Chondrocyte (in vitro differentiated cells): ENCODE data around the gene DOCK3. TPM values are rescaled to one million over a fixed set of nuclear protein-coding genes. Genes with fewer than 3 reads are reported as not detected.

Source experiments
- DNase-seq: peaks from one replicate; pipeline ENCODE4 v3.0.0; 2021; ENCODE audit warnings: mixed read lengths, low spot score
- H3K27ac Mint-ChIP-seq: one replicate; pipeline ENCODE4 v1.8.0; 2021; ENCODE audit warnings: mild to moderate bottlenecking, moderate library complexity, mixed read lengths; ENCODE audit not compliant: unreplicated experiment
- H3K27me3 Mint-ChIP-seq: 2 replicates; pipeline ENCODE4 v1.8.0; 2021; ENCODE audit warnings: low read depth, mixed read lengths
- H3K36me3 Mint-ChIP-seq: 2 replicates; pipeline ENCODE4 v1.8.0; 2021; ENCODE audit warnings: low read depth, mixed read lengths
- H3K4me1 Mint-ChIP-seq: 2 replicates; pipeline ENCODE4 v1.8.0; 2021; ENCODE audit warnings: low read depth, mild to moderate bottlenecking, mixed read lengths
- H3K4me3 Mint-ChIP-seq: one replicate; pipeline ENCODE4 v1.8.0; 2021; ENCODE audit warnings: mild to moderate bottlenecking, moderate library complexity, mixed read lengths; ENCODE audit not compliant: unreplicated experiment
- H3K9me3 Mint-ChIP-seq: 2 replicates; pipeline ENCODE4 v1.8.0; 2021; ENCODE audit warnings: low read depth, mixed read lengths
- CTCF ChIP-seq: fragments of 200-600 bp; sonication (generic); IDR thresholded peaks from 2 replicates; pipeline ENCODE4 v1.5.0; 2021; ENCODE audit warnings: antibody characterized with exemption, mild to moderate bottlenecking, moderate library complexity
- total RNA-seq: library from RNA; stranded (reverse); gene quantifications from 3 replicates; pipeline ENCODE4 v1.2.1, GENCODE V29; 2021

The DOCK3 gene
- total RNA-seq, 1 donor from 2014 or later = 0.25 TPM

DNA sequence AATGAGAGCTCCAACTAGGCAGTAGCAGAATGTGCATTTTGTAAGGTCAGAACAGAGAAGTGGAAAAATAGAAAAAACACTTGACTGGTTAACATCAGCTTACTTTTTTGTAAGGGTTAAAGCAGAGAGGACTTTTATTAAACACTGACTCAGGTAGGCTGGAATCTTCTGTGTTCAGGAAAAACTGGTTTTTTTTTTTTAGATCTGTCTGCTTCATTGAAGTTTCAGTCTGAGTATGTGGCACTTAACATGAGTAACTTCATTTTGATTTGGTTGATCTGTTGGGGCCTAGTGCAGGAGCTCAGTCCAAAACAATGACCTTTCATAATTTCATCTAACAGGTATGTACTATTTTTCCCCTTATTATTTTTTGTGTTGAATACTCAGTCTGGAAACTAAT, 141.1 kb downstream of the DOCK3 start:
- DNase-seq = no peak
- no peaks in the 10 kb centered on the region for H3K36me3 Mint-ChIP-seq
- TF ChIP-seq CTCF = no peak
- no peaks in the 10 kb centered on the region for H3K4me1 Mint-ChIP-seq
- peaks cover 7% of the 10 kb centered on the region for H3K27me3 Mint-ChIP-seq
- H3K9me3 Mint-ChIP-seq = no peaks in the 10 kb centered on the region
- no peak overlapping the region for H3K27ac Mint-ChIP-seq
- H3K4me3 Mint-ChIP-seq = no peak overlapping the region

DNA sequence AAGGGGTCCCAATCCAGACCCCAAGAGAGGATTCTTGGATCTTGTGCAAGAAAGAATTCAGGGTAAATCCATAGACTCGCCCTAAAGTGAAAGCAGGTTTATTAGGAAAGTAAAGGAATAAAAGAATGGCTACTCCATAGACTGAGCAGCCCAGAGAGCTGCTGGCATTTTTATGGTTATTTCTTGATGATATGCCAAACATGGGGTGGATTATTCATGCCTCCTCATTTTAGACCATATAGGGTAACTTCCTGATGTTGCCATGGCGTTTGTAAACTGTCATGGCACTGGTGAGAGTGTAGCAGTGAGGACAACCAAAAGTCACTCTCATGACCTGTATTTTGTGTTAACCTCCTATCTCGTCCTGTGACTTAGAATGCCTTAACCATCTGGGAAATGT, 142.2 kb downstream of the DOCK3 start:
- no peaks in the 10 kb centered on the region for H3K9me3 Mint-ChIP-seq
- no peak for DNase-seq
- no peaks in the 10 kb centered on the region for H3K4me1 Mint-ChIP-seq
- H3K27me3 Mint-ChIP-seq = peaks cover 4% of the 10 kb centered on the region
- no peak overlapping the region for H3K27ac Mint-ChIP-seq
- no peaks in the 10 kb centered on the region for H3K36me3 Mint-ChIP-seq
- no peak for TF ChIP-seq CTCF
- H3K4me3 Mint-ChIP-seq = no peak overlapping the region

DNA sequence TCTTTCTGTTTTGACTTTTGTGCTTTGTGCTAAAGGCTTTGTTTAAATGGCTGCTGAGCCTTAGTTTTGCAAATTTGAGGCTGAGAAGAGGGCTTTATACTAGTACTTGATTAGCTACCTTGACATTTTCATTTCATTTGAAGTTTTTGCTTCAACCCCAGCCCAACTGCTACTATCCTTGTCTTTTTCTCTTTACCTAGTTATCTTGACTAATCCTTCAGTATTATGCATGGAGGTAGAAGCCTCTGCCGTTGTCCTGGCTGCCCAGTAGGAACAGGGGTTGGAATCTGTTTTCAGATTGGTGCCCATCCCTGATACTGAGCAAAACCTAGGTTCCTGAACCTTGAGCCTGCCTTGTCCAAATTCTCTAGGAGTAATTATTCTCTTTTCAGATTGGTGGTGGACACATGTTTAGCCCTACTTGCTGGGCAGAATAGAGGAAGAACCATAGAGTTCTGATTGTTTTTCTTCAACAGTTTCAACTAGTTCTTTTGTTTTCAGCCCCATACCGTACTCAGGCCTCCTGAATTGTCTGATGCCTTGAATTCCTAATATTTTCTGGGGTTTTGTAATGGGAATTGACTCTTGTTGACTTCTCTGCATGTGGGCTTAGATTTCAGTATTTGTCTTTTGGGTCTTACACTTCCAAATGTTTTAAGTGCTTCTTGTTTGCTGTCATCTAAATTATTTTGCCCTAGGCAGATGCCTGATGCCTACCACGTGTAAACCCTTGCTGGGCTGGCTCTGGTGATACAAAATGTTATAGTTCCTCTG, 143.2 kb downstream of the DOCK3 start:
- no peak for TF ChIP-seq CTCF
- no peak for DNase-seq
- Mint-ChIP-seq H3K4me3 (no peak overlapping the region), H3K27me3 (peaks cover 4% of the 10 kb centered on the region), H3K9me3 (no peaks in the 10 kb centered on the region), H3K4me1 (no peaks in the 10 kb centered on the region), H3K27ac (no peak overlapping the region), H3K36me3 (no peaks in the 10 kb centered on the region)

GRCh38 chr3:50819882-50820281, 145.2 kb downstream of the DOCK3 start:
- no peaks in the 10 kb centered on the region for H3K9me3 Mint-ChIP-seq
- no peak overlapping the region for H3K27ac Mint-ChIP-seq

GRCh38 chr3:50825841-50826240, 151.1 kb downstream of the DOCK3 start:
- Mint-ChIP-seq H3K4me3 (no peak overlapping the region), H3K4me1 (no peaks in the 10 kb centered on the region), H3K9me3 (no peaks in the 10 kb centered on the region), H3K27ac (no peak overlapping the region), H3K27me3 (no peaks in the 10 kb centered on the region), H3K36me3 (no peaks in the 10 kb centered on the region)
- no peak for TF ChIP-seq CTCF
- DNase-seq = no peak

More at GRCh38 chr3:50819882-50820281, 145.2 kb downstream of the DOCK3 start:
- no peaks in the 10 kb centered on the region for H3K36me3 Mint-ChIP-seq
- no peak for DNase-seq
- no peak for TF ChIP-seq CTCF
- peaks cover 4% of the 10 kb centered on the region for H3K27me3 Mint-ChIP-seq
- no peaks in the 10 kb centered on the region for H3K4me1 Mint-ChIP-seq
- H3K4me3 Mint-ChIP-seq = no peak overlapping the region
